Hepatocyte (in vitro differentiated cells): ENCODE measurements around the gene WNT7A.

Experiments used
- CTCF ChIP-seq: fragments of 200-600 bp; sonication (generic); IDR thresholded peaks from 2 replicates; pipeline ENCODE4 v1.5.1; 2016; ENCODE audit warnings: antibody characterized with exemption, mild to moderate bottlenecking; ENCODE audit not compliant: poor library complexity
- EZH2 ChIP-seq: fragments of 200-600 bp; sonication (generic); IDR thresholded peaks from 2 replicates; pipeline ENCODE4 v1.6.1; 2016; ENCODE audit warnings: antibody characterized with exemption, mild to moderate bottlenecking, borderline replicate concordance

- TF ChIP-seq CTCF (no peak), EZH2 (no peak)
Measured at GRCh38 chr3:13833506-13834257, 46.2 kb downstream of the WNT7A start.
